Endothelial cell of umbilical vein (primary cell): ENCODE measurements around the gene CDC42BPB. TPM values are rescaled to one million over a fixed set of nuclear protein-coding genes. Genes with fewer than 3 reads are reported as not detected.

ENCODE experiments used
- BruUV-seq: library from RNA; stranded (reverse); fragments of 400-500 nt; replicated peaks from 2 replicates; lab custom pipeline; 2021; lab: Mats Ljungman, UMichigan
- CTCF ChIA-PET: fragments of 300-600, 350-600 bp; sonication (Branson Sonifier 250); formaldehyde crosslinking; loops from one replicate; lab custom pipeline; 2021; ENCODE audit warnings: antibody characterized with exemption, inconsistent platforms; lab: Charles Lee
- POLR2A ChIA-PET: fragments of 300-600, 350-600 bp; sonication (Branson Sonifier 250); formaldehyde crosslinking; loops from one replicate; lab custom pipeline; 2021; ENCODE audit warnings: antibody characterized with exemption, inconsistent platforms; lab: Charles Lee
- DNase-seq: peaks from one replicate; pipeline ENCODE4 v3.0.0-alpha.2; 2011; ENCODE audit warnings: low read depth, low spot score
- FAIRE-seq: peaks from 2 replicates; lab custom pipeline; 2011; peaks lifted over from hg19 to GRCh38; lab: Jason Lieb, UNC
- H2AFZ ChIP-seq: 2 replicates; pipeline ENCODE4 v1.6.0; 2012; ENCODE audit warnings: low read depth, low read length, control low read depth, inconsistent platforms
- H3K27ac ChIP-seq: 2 replicates; pipeline ENCODE4 v1.5.1; 2011; ENCODE audit warnings: low read depth, mild to moderate bottlenecking, control low read depth, low read length, moderate library complexity; ENCODE audit not compliant: insufficient read depth
- H3K27me3 ChIP-seq, 2 experiments: 2 replicates each; pipeline versions ENCODE4 v1.6.0 to v1.6.1; 2011; ENCODE audit warnings: low read length in 2 of 2, mixed read lengths in 1 of 2; ENCODE audit not compliant: control insufficient read depth in 2 of 2, insufficient read depth in 2 of 2
- H3K36me3 ChIP-seq, 2 experiments: 2 replicates in 1 of 2; 3 replicates in 1 of 2; pipeline ENCODE4 v1.5.1; 2011; ENCODE audit warnings: low read length in 2 of 2, mild to moderate bottlenecking in 1 of 2, moderate library complexity in 1 of 2; ENCODE audit not compliant: control insufficient read depth in 2 of 2, insufficient read depth in 2 of 2; ENCODE audit errors: extremely low read depth in 1 of 2
- H3K4me1 ChIP-seq: 3 replicates; pipeline ENCODE4 v1.5.1; 2011; ENCODE audit warnings: mild to moderate bottlenecking, low read length; ENCODE audit not compliant: control insufficient read depth, insufficient read depth; ENCODE audit errors: extremely low read depth
- H3K4me2 ChIP-seq: 2 replicates; pipeline ENCODE4 v1.6.1; 2011; ENCODE audit warnings: low read length, control low read depth, mixed read lengths; ENCODE audit not compliant: insufficient read depth
- H3K4me3 ChIP-seq, 3 experiments: fragments of 200-600 bp in 1 of 3; sonication (generic), shearing (Covaris generic) in 1 of 3; replicated peaks in 1 of 3; 2 replicates each; pipeline ENCODE4 v1.5.1; 2011 to 2016; ENCODE audit warnings: control low read depth in 3 of 3, low read length in 3 of 3, mild to moderate bottlenecking in 2 of 3, inconsistent platforms in 1 of 3, low read depth in 1 of 3, moderate library complexity in 1 of 3; ENCODE audit not compliant: insufficient read depth in 1 of 3
- H3K79me2 ChIP-seq: 2 replicates; pipeline ENCODE4 v1.6.0; 2012; ENCODE audit warnings: low read length, inconsistent platforms; ENCODE audit not compliant: control insufficient read depth, insufficient read depth
- H3K9ac ChIP-seq: replicated peaks from 2 replicates; pipeline ENCODE3; 2011; ENCODE audit warnings: low read length, control low read depth; ENCODE audit not compliant: insufficient read depth; ENCODE audit errors: extremely low read depth
- H3K9me1 ChIP-seq: replicated peaks from 3 replicates; pipeline ENCODE4 v1.6.0; 2011; ENCODE audit warnings: mild to moderate bottlenecking, low read length; ENCODE audit not compliant: control insufficient read depth, insufficient read depth; ENCODE audit errors: extremely low read depth
- H3K9me3 ChIP-seq: replicated peaks from 2 replicates; pipeline ENCODE4 v1.5.1; 2012; ENCODE audit warnings: low read length, inconsistent platforms; ENCODE audit not compliant: control insufficient read depth, insufficient read depth
- H4K20me1 ChIP-seq: replicated peaks from 2 replicates; pipeline ENCODE3; 2011; ENCODE audit warnings: mild to moderate bottlenecking, low read length; ENCODE audit not compliant: control insufficient read depth, insufficient read depth; ENCODE audit errors: extremely low read depth
- EZH2 ChIP-seq: IDR thresholded peaks from 2 replicates; pipeline ENCODE4 v1.6.1; 2012; ENCODE audit warnings: borderline replicate concordance, low read depth, mild to moderate bottlenecking, moderate library complexity, low read length, inconsistent platforms; ENCODE audit not compliant: severe bottlenecking
- FOS ChIP-seq: IDR thresholded peaks from 2 replicates; pipeline ENCODE4 v1.6.1; 2011; ENCODE audit warnings: mild to moderate bottlenecking, low read length, moderate library complexity, borderline replicate concordance; ENCODE audit not compliant: insufficient read depth
- GATA2 ChIP-seq: IDR thresholded peaks from 2 replicates; pipeline ENCODE4 v1.7.0; 2011; ENCODE audit warnings: low read depth, mild to moderate bottlenecking, moderate library complexity, mixed read lengths, low read length; ENCODE audit not compliant: insufficient read length, insufficient read depth
- POLR2A ChIP-seq: IDR thresholded peaks from 2 replicates; pipeline ENCODE4 v1.6.1; 2012; ENCODE audit warnings: low read depth, mild to moderate bottlenecking, control low read depth, low read length
- POLR2AphosphoS5 ChIP-seq: IDR thresholded peaks from 2 replicates; pipeline ENCODE4 v1.6.1; 2012; ENCODE audit warnings: low read depth, mild to moderate bottlenecking, control low read depth, low read length, moderate library complexity; ENCODE audit not compliant: insufficient read depth
- dilution Hi-C: fragments of 300-500 bp; cut with MboI; formaldehyde crosslinking; loops from one replicate; pipeline ENCODE4 v1.15.0; 2019; ENCODE audit warnings: low sequenced_read_pairs; ENCODE audit not compliant: extremely low pct_ligation_motif_present
- intact Hi-C: fragments of 100-400 bp; cut with micrococcal nuclease; formaldehyde crosslinking; loops from one replicate; pipeline ENCODE4 v1.10.0; 2022
- polyA plus RNA-seq, 4 experiments: library from polyadenylated mRNA; depleted of rRNA in 3 of 4; stranded (reverse) in 3 of 4; unstranded in 1 of 4; fragments of >200 nt; gene quantifications; 2 replicates each; pipeline versions ENCODE4 v1.2.1 to v1.2.3, GENCODE V29; 2011 to 2012; ENCODE audit warnings: missing spikeins in 1 of 4
- total RNA-seq: library from RNA; stranded (reverse); gene quantifications from 2 replicates; pipeline ENCODE4 v1.2.3, GENCODE V29; 2021
- TF ChIP-seq, protein P1 (sequence below), 2 donors: IDR thresholded peaks; 1 replicate in 1 of 2; 2 replicates in 1 of 2; pipeline ENCODE4 v1.5.1; 2011; ENCODE audit warnings: low read length in 2 of 2, mild to moderate bottlenecking in 2 of 2, moderate library complexity in 2 of 2, control low read depth in 1 of 2, inconsistent platforms in 1 of 2, low read depth in 1 of 2; ENCODE audit not compliant: insufficient read depth in 1 of 2; ENCODE audit errors: extremely low read depth in 1 of 2

The CDC42BPB gene
- total and polyA plus RNA-seq, 2 donors (not counting 3 experiments of a cell fraction or from before 2014, with no cell fraction given), result 82.6 to 131 TPM

DNA sequence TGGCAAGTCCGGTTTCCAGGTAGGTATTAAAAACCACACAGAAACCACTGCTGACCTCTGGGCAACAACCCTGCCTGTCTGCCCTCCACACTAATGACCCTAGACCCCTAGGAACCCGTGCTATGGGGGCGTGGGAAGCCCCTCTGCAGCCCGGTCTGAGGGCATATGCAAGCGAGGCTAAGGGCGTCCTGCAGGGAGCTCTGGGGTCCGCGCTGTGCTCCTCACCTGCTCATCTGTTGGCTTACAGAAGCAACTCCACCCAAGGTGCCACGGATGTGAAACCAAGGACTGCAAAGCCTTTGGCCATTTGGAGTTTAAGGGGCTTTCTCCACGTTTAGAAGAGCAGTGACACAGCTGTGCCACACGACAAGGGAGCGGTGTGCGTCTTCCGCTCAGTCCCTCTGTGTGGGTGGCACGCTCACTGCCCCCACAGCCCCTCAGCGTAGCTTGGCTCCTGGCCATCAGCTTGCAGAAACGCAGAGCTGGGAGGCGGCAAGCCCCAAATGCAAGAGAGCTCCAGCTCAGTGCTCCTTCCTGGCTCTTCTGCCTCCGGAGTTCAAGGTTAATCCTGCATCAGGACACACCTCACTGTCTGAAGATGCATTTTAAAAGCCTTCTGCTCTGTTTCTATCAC lies 116.5 kb downstream of the CDC42BPB start:
- DNase-seq (no peak), FAIRE-seq (no peak)
- TF ChIP-seq, protein P1, sequence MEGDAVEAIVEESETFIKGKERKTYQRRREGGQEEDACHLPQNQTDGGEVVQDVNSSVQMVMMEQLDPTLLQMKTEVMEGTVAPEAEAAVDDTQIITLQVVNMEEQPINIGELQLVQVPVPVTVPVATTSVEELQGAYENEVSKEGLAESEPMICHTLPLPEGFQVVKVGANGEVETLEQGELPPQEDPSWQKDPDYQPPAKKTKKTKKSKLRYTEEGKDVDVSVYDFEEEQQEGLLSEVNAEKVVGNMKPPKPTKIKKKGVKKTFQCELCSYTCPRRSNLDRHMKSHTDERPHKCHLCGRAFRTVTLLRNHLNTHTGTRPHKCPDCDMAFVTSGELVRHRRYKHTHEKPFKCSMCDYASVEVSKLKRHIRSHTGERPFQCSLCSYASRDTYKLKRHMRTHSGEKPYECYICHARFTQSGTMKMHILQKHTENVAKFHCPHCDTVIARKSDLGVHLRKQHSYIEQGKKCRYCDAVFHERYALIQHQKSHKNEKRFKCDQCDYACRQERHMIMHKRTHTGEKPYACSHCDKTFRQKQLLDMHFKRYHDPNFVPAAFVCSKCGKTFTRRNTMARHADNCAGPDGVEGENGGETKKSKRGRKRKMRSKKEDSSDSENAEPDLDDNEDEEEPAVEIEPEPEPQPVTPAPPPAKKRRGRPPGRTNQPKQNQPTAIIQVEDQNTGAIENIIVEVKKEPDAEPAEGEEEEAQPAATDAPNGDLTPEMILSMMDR (IDR thresholded peaks at IDR 0.05; ENCODE audit: extremely low read depth in 1 of 2, insufficient read depth in 1 of 2, low read depth in 1 of 2, low read length in 2 of 2), result no peak
- TF ChIP-seq POLR2A (no peak), POLR2AphosphoS5 (no peak), GATA2 (no peak), EZH2 (no peak), FOS (no peak)
- Histone ChIP-seq H3K4me1 (no peaks in the 10 kb centered on the region), H3K9me3 (no peaks in the 10 kb centered on the region), H3K27me3 (no peaks in the 10 kb centered on the region), H4K20me1 (no peaks in the 10 kb centered on the region), H3K36me3 (peaks cover 16 to 76% of the 10 kb centered on the region in 2 experiments), H3K9me1 (no peaks in the 10 kb centered on the region), H3K27ac (no peak overlapping the region), H3K9ac (no peak overlapping the region), H3K79me2 (no peaks in the 10 kb centered on the region), H3K4me3 (no peak overlapping the region), H2AFZ (no peak overlapping the region), H3K4me2 (no peak overlapping the region)
- no TSS peak for BruUV-seq
- CTCF ChIA-PET, result interaction anchor here (1.2 kb wide), 1 partner anchor 246 kb away, joined by 4 read pairs; no protein-coding TSS in a partner anchor
- intact Hi-C loops, result no loop called here
- POLR2A ChIA-PET, result no interaction called here
- dilution Hi-C loops, result no loop called here
